ENCODE measurements around the gene ELFN1.

ELFN1 gene

GRCh38 chr7:1669954-1670893, at the start of gene ELFN1:
ELFN1 (plus strand) TSS chr7:1670277; CDS start chr7:1744597, 74,320 bp downstream.
- peak; percentile 16 for DNase-seq

DNA sequence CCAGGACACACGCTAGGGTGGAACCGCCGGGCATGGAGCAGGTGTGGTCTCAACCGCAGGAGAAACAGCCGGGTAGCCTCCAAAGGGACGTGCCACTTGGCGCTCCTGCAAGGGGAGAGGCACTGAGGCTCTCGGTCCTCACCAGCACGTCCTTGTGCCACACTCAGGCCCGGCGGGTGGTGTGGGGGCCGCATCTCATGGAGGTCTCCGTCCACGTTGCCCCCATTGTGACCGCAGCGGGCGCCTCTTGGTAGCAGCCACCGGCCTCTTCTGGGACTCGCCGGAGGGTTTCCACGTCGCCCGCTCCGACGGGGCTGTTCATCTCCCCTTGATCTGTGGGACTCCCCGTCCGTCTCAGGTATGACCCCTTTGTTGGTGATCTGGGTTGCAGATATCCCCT, 49.2 kb upstream of the ELFN1 start:
- DNase-seq = no peak

DNA sequence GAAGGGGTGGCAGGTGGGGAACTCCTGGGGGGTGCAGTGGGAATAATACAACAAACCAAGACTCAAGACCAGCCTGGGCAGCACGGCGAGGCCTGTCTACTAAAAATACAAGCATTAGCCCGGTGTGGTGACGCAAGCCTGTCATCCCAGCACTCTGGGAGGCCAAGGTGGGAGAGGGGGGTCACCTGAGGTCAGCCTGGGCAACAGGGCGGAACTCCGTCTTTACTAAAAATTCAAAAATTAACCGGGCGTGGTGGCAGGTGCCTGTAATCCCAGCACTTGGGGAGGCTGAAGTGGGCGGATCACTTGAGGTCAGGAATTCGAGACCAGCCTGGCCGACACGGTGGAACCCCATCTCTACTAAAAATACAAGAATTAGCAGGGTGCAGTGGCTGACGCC, 48.4 kb upstream of the ELFN1 start:
- no peak for DNase-seq

DNA sequence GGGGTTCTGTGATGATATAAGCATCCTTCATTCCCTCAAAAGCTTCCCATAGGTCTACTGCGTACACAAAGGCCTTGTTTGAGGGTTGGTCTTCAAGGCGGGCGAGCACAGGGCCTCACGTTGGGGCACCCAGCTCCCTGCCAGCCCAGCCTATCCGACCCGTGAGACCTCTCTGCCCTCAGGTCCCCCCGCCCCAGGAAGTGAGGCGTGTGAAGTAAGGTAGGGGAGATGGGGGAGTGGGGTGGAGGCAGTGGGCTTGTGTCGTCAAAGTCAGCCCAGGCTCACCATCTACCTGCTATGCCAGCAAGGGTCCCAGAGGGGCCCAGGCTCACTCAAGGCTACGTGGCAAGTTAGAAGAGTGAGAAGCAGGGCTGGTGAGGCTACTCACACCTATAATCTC, 47.6 kb upstream of the ELFN1 start:
- no peak for DNase-seq

DNA sequence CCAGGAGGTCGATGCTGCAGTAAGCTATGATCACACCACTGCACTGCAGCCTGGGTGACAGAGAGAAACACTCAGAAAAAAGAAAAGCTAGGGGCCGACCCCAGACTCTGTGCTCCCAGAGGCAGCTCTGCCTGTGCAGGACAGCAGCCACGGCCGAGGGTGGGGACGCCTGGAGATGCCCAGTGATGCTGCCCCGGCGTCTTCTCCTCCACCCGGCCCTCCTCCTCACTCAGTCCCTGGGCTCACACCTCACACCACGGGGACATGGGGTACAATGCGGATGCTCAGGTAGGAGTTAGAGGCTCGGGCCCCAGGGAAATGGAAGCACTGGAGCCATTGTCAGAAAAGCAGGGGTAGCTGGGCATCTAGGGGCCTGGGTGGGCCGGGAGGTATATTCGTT, 46.3 kb upstream of the ELFN1 start:
- no peak for DNase-seq

DNA sequence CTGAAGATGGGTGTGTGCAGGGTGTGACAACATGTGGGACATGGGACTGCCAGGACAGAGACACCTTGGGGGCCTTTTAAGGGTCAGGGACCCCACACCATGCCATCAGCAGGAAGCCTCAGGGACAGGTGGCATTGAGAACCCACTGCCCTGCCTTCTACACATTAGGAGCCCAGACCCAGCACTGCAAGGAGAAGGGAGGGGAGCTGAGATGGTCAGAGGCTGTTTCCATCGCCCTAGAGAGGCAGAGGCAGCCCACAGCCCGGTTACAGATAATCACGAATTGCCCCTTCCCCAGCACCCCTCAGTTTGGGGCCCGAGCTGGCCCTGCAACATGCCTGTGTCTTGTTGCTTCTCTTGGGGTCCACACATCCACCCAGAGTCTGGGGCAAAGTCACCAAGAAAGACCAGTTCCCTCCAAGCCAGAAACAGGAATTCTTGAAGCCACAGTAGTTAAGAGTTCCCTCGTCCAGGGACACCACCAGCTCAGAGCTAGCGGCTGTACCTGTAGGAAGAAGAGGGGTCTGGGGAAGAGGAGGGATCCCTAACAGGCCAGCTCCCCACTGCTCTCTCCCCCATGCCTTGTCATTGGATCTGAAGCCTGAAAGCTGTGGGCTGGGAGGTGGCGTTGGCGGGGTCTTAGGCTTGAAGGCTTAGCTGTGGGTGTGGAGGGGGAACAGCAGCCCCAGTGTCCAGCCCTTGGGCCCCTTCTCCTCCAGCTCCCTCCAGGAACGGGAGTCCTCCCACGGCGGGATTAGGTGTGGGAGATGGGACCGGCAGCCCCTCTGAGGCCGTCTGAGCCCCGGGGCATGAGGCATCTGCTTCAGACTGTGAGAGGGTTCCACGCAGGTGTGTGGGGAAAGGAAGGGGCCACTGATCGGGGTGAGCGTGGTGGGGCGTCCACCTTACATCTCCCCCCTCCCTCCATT, 44.8 kb upstream of the ELFN1 start:
- DNase-seq = no peak

DNA sequence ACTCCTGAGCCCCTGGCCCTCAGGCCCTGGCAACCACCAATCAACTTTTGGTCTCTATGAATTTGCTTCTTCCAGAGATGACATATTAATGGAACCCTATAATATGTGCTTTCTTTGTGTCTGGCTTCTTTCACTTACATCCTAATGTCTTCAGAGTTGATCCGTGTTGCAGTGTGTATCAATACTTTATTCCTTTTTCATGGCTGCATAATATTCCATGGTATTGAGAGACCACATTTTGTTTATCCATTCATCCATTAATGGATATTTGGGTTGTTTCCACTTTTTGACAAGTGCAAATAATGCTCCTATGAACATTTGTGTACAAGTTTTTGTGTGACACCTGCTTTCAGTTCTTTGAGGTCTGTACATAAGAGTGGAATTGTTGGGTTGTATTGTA, 43.3 kb upstream of the ELFN1 start:
- no peak for DNase-seq

- DNase-seq = no peak
These were observed 39.3 kb upstream of the ELFN1 start for GRCh38 chr7:1630700-1631336.

- no peak for DNase-seq
These were observed 38.4 kb upstream of the ELFN1 start for GRCh38 chr7:1631678-1632077.

DNA sequence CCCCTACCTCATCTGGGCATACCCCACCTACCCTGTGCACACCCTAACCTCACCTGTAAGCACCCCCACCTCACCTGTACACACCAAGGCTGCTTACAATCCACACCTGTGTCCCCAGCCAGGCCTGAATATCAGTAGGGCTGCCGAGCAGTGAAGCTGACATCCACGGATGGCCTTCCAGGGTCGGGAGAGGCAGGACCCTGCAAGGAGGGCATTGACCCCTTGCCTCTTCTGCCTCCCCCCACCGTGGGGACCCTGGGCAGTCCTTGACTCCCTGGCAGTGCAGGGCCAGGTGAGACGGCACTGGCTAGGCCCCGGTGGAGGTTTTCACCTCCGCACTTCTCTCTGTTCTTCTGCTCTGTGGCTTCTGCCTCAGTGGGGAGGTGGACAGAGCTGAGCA, 37.6 kb upstream of the ELFN1 start:
- no peak for DNase-seq

- DNase-seq = no peak
These were observed 36.9 kb upstream of the ELFN1 start for GRCh38 chr7:1632916-1633785.

DNA sequence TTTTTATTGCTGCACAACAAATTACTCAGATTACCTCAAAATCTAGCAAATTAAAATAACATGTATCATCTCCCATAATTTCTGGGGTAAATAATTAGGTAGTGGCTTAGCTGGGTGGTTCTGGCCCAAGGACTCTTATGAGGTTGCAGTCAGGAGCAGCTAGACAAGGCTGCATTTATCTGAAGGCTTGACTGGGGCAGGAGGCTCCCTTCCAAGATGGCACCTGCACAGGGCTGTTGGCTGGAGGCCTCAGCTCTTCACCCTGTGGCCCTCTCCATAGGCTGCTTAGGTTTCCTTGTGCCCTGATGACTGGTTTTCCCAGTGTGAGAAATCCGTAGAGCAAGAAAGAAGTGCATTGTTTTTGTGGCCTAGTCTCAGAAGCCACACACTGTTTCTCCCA, 34.7 kb upstream of the ELFN1 start:
- no peak for DNase-seq

GRCh38 chr7:1637155-1637554, 32.9 kb upstream of the ELFN1 start:
- DNase-seq = no peak

GRCh38 chr7:1638215-1638661, 31.8 kb upstream of the ELFN1 start:
- no peak for DNase-seq

DNA sequence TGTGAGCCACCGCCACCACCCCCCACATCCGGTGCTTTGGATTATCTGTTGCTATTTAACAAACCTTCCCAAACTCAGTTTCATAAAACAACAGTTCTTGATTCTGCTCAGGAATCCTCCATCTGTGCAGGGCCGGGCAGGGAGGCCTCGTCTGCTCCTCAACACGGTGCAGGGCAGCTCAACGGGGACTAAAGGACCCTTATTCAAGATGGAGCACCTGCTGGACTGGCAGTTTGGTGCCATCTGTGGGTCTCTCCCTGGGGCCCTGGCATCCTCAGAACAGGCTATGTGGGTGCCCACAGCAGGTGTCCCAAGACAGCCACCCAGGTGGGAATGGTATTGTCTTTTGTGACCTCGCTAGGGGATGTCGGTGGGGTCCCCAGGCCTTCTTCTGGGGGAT, 31.0 kb upstream of the ELFN1 start:
- no peak for DNase-seq

GRCh38 chr7:1639532-1640175, 30.4 kb upstream of the ELFN1 start:
- DNase-seq = no peak

- DNase-seq = no peak
These were observed 29.5 kb upstream of the ELFN1 start for GRCh38 chr7:1640376-1641172.

- no peak for DNase-seq
These were observed 28.9 kb upstream of the ELFN1 start for GRCh38 chr7:1641173-1641572.

DNA sequence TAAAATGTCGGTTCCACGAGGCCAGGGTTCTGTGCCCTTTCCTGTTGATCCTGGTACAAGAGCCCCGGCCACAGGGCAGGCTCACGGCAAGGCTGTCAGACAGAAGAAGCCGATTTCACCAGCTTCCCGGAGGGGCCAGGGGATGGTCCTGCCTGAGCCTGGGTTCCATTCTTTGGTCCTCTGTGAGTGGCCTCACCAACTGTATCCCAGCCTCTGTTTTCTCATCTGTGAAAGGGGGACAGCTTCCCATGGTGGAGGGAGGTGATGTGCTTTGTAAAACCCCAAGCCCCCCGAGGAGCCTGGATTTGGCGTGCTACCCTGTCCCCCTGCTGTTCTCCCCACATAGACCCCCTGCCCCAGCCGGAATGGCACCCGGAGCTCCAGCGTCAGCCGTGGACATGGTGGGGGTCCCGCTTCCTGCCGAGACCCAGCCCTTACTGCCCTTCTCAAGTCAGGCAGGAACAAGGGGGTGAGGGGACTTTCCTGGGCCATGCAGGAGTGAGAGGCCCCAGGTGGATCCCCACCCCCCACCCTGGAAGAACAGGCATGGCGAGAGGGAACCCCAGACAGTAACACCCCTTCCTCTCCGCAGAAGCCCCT, 28.3 kb upstream of the ELFN1 start:
- no peak for DNase-seq

- no peak for DNase-seq
These were observed 27.8 kb upstream of the ELFN1 start for GRCh38 chr7:1642291-1642731.
